T-helper 1 cell (primary cell): Measurements from ENCODE around the gene KCTD16.

Experiments
- DNase-seq, 5 donors: peaks; one replicate each; pipeline ENCODE4 v3.0.0-alpha.2; 2012 to 2020

KCTD16 gene

DNA sequence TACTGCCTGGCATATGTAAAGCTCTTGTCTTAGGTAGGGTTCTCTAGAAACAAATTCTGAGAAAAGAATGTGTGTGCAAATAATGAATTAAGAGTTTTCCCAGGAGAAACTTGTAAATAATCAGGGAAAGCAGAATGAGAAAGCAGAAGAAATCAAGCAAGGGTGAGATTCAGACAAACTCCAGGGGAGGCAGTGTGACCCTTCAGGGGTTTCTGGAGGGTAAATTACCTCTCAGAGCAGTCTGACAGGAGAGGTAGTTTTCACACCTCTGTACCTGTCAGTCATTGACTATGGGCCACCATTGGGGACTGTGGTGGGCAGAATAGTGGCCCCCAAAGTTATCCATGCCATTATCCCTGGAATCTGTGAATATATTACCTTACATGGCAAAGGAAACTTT lies 124.6 kb downstream of the KCTD16 start:
- DNase-seq: no peak

DNA sequence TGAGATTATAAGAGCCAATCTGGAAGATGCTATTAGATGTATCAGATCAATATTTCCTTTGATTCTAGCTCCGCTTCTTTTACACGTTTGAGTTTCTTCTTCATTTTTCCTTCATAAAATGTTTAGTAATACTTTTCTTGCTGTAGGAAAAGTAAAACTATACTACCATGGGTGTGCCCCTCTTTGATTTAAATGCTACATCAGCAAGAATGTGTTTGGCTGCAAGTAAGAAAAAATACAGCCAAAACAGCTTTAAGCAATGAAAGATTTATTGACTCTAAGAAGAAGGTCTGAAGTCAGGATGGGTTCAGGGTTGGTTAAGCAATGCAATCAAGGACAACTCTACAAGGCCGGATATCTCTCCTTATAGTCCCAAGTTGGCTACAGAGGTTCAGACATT lies 126.4 kb downstream of the KCTD16 start:
- DNase-seq: no peak

DNA sequence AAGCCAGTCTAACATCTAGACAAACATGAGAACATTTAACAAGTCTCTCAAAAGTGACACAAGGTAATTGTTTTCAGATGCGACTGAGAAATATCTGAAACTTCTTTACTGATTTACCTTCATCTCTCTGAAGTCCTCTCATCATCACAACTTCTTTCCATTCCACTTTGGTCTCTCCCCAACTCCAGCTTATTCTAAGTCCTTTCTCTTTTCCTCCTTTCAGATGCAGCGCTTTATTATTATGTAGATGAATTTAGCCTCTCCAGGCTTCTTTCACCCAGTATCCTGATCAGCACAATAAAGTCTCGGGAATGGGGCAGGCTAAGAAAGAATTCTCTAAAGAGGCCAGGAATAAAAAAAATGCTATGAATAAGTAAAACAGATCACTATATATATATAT lies 128.0 kb downstream of the KCTD16 start:
- no peak for DNase-seq

DNA sequence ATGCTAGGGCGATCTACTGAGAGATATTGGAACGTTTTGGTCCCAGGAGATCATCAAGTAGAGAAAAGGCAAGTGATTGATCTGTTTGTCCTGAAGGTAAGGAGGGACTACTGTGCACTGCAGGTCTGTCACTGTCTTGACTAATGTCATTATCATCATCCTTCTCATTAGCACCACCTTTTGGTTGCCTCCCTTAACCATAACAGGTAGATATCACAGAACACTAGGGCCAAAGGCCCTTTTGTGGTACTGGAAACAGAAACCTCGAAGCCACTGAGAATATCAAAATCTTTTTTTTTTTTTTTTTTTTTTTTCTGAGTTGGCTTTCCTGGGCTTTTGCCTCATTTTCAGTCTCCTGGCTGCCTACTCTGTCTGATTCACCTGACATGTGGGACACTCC lies 134.0 kb downstream of the KCTD16 start:
- DNase-seq: no peak

DNA sequence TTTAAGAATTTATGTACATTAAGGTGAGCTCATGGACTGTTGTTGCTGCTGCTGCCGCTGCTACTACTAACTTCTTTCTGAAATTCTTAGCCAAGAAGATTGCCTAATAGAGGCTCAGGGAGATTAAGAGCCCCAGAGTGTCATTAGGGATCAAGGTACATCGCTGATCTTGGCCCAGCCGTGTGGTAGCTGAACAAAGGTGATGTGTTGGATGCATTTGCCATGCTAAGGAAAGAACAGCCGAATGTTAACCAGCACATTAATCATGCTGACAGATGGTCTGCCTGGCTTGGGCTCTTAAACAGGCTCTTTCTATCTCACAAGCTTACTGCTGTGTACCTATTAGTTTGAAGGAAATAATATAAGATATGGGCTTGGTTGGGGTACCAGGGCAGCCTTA lies 137.1 kb downstream of the KCTD16 start:
- no peak for DNase-seq

DNA sequence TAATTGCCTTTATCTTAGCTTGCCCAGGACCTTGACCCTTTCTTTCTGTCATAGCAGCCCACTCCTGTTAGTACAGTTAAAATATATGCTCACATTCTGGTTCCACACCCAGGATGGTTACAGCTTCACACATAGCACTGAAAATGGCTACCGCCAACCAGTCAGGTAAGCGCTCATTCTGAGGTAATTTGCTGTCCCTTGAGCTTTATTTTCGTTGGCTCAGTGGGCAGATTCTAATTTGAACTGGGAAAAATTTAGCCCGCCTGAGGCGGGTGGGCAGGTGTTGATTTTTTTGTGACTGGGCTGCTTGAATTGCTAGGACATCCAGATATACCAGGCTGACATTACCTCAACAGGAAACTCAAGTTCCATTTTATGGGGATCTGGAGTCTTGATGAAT lies 137.5 kb downstream of the KCTD16 start:
- DNase-seq: no peak

DNA sequence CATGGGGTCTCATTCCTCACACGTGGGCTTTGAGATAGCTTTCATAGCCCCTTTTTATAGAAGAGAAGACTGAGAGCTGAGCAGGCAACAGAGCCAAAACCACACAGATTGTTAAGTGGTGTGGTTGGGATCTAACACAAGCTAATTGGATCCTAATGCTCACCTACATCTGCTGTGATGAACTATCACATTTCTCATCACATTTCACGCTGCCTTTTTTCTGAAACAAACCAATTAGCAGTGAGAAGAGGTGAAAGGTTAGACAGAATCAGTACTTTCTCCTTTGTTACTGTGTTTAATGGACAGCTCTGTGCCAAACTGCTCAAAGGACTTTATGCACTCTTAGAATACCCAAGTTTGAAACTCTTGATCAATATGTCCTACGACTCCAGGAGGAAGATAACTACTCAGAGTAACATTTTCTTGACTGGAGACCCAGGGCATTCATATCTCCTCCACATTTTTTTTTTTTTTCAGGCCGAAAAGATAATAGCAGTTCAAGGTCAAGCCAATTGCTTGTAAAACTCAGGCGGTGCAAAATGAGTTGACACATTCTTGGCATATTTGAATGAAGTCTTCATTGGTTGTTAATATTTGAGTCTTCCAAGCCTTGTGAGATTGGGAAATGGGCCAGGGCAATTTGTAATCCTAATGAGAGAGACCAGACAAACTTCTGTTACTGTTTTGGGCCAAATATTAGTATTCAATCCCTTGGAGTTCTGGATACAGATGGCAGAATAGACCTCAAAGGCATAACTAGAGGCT lies 138.4 kb downstream of the KCTD16 start:
- no peak for DNase-seq

DNA sequence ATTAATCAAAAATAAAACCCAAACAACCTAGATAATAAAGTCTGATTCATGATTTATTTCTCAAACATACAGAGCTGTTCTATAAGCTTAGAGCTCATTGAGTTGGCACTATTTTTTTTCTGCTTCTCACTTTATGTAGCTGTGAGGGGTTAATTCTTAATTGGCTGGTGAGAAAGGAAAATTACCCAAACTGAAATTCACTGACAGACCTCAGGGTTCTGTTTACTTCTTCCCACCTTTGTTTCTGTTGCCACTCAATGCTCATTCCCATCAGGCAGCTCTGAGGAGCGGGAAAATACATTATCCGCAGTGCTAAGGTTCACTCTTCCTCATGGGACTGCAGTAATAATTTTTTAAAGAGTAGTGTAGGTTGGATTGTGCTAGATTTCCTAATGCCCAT lies 139.9 kb downstream of the KCTD16 start:
- DNase-seq: no peak

DNA sequence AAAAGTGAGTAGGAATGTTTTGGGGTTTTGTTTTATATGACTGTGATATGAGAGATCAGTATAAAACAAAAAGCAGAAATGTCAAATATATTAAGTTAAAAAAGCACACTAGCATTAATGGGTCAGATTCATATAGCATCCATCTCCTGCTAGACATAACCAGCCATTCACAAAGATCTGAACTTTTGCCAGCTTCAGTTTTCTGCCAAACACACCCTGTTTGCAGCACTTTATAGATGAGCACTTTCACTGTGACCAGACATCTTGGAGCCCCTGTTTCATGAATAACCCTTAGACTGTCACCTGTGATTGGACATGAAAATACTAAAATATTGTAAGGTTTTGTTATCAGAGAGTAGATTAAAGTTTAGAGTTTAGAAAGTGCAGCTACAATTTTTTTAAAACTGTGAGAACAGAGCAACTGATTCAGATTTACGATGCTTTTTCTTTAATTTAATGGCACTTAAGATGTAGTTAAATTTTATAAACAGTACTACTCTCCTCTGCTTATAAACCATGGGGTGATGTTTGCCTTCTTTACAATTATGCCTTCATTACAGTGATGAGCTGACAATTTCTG lies 142.6 kb downstream of the KCTD16 start:
- no peak for DNase-seq

DNA sequence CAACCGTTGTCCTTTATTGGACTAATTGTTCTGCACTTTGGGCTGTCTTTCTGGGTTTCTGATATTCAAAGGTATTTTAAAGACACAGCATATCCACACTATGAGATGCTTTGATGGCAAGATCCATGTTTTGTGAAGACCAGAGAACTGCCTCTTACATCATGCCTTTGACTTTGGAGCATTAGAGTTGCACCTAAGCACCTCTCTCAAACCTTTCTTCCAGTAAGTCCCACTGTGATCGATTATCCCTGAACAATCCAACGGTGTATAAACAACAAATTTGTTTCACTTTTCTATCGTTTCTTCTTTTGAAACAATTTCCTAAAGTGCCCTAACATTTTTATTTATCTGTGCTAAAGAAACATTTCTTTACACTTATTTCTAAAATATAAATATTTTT lies 144.4 kb downstream of the KCTD16 start:
- no peak for DNase-seq

DNA sequence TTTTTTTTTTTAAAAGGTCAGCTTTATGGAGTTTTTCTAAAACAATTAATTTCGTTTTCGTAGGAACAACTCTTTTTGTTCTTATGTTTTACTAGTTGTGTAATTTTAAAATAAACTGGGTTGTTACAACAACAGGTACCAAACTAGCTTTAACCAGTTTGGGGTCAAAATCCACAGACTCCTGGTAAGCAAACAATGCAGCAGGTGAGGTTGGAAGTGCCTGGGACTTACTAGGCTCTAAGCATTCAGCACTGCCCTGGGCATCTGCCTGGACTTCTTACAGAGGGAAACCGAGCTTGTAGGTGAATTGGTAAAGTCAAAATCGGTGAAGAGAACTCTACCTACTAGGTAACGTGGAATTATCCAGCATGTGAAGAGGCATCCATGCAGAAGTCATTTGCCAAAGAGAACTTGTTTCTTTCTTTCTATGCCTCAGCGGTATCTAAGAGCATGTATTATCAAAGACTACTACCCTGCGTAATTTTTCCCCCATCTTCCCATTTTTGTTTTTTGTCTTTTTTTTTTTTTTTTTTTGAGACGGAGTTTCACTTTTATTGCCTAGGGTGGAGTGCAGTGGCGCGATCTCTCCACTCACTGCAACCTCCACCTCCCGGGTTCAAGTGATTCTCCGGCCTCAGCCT lies 145.4 kb downstream of the KCTD16 start:
- DNase-seq: no peak

DNA sequence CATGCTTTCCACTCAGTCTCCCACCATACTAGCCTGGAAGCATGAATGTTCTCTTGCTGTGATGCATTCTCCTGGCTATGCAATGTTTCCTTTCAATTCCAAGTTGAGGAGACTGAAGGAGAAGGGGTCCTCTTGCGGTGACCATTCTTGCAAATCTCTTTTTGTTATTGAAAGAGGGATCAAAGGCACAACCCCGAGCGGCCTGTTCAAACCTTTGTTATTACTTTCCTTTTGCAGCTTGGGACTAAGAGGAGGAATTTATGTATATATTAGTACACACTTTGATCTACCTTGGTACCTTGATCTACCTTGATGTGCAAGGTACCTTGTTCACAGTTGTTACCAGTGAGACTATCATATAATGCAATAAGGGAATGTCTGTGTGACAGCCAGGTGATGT lies 147.3 kb downstream of the KCTD16 start:
- DNase-seq: no peak

DNA sequence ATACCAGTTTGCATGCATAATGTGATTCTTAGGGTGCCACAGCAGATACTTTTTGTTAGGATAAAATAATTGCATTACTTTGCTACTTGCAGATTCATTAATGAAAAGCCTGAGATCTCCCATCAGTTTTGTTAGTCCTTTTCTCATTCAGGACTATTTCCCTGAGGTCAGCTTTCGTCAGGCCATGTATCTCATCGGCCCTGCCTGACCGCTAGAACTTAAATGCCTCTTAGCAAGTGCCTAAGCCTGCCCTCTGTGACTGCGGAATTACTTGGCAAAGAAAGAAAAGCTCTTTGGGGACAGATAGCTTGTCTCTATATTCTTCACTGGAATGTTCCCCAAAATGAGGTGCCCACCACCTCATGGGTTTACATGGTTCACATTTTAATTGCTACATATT lies 147.8 kb downstream of the KCTD16 start:
- DNase-seq: no peak

DNA sequence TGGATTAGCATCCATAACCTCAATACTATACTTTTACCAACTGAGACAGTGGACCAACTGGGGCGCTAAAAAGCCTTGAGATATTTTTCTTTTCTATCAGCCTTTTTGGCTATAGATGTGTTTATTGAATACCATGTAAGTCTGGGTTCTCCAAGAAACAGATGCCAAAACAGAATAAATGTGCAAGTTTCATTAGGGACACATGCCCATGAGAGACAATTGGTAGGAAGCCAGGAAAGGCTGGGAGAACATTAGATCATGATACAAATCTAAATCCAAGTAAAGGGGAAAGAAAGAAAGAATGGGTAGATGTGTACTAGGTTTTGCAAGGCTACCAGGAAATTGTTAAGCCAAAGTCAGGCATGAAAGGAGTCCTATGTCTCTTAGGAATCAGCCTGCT lies 152.5 kb downstream of the KCTD16 start:
- DNase-seq: no peak

DNA sequence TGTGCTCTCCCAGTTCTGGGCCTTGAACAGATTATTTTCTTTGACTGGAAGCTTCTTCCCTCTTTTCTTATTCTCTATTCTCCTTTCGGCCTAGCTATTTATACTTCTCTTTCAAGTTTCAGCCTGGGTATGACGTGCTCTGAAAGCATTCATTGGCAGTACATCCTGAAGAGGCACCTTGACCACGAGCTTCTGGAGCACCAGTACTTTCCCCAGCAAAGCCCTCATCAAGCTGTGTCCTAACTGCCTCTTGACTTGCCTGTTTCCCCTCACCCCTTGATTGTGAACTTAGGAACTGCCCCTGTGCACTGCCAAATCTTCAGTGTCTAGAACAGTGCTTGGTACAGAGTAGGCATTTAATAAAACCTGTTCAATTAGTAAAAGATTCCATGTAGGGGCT lies 154.9 kb downstream of the KCTD16 start:
- no peak for DNase-seq

DNA sequence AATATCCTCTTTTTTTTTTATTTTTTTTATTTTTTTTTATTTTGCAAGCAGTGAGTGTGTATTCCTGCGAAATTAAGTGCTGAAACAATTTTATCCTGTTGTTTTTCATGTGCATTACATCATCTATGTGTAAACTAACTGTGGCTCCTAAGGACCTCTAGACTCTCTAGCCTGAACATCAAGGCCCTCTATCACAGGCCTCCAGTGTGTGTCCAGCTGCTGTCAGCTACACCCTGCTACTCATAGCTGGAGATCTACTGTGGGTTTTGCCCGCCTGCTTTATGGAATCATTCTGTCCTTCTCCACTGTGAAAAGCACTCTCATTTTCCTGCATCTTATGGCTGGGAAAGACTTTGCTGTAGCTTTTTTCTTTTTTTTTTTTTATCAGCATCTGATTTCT lies 157.8 kb downstream of the KCTD16 start:
- no peak for DNase-seq

DNA sequence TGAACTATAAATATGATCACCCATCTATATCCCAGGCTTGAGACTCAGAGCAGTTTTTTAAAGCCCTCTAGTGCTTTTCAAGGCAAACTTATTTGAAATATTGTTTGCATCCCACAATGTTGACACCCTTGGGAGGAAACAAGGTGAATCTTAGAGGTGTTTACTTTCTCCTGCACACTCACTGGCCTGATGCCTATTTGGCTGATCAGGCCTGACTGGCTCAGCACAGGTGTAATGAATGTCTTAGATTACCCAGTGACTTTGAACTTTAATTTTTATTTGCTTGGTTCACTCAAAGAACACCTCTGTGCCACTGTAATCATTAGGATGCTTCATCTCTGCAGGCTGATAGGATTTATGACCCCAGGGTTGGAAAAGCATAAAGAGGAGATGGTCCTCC lies 158.3 kb downstream of the KCTD16 start:
- DNase-seq: no peak

DNA sequence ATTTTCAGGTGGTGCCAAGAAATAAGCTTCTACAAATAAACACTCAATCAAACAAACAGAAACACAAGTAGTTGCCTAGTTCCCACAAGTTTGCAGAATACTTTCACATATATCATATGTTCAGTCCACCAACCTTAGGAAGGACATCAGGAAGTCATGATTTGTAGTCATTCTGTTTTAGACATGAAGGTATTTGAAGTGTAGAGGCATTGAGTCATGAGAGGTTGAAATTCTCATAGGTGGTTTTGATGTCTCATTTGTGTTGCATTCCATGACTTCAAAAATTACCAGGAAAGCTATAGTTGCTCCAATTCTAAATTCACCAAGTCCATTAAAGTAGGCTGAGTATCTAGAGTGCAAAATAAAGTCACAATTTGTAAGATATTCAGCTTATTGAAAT lies 159.0 kb downstream of the KCTD16 start:
- DNase-seq: no peak

DNA sequence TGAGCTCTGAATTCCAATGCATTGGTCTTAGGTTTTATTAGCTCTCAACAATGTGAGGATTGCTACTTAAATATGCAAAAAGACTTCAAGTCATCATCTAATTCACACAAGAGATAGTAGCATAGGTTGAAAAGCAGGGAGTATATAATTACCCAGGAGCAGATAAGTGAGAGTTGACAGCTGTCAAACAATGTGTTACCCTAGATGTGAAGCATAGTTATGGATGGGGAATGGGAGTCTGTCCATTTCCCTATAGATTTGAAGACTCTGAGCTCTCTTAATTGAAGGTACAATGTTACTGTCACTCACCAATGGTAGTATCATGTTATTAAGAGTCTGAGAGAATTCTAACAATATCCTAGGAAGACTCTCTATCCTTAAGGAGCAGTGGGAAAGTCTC lies 160.7 kb downstream of the KCTD16 start:
- DNase-seq: no peak

DNA sequence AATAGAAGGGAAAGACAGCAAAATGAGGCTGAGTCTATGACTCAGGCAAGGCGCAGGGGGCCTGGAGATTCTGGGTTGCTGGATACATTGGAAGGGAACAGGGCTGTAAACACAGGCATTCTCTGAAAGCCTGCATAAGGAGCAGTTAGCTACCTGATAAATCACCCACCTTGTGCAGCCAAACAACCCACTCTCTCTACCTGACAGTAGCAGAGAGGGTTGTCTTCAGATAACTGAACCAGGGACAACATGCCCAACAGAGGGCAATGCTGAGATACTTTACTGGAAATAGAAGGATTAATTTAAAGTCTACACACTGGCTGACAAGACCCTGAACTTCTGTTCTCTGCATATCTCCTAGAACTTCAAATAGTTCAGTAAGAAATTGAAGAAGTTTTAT lies 161.6 kb downstream of the KCTD16 start:
- DNase-seq: no peak

DNA sequence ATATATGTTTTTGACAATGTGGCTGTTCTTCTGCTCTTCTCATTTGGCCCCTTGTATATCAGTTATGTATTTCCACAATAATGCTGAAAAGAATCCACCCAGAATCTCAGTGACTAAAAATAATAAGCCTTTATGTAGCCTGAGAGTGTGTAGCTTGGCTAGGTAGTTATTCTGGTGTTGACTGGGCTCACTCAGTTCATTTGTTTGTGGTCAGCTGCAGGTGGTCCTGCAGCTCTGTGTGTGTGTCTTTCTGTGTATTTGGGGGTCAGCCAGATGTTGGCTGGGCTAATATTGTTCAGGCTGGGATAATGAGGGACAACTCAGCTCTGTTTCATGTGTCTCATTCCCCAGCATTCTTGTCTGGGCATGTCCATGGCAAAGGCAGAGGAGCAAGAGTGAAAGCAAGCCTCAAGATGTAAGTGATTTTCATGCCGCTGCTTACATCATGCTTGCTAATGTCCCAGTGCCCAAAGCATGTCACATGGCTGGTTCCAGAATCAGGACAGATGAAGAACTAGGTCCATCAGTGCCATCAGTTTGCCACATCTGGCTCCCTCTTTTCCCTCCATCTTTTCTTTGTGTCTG lies 162.8 kb downstream of the KCTD16 start:
- no peak for DNase-seq

DNA sequence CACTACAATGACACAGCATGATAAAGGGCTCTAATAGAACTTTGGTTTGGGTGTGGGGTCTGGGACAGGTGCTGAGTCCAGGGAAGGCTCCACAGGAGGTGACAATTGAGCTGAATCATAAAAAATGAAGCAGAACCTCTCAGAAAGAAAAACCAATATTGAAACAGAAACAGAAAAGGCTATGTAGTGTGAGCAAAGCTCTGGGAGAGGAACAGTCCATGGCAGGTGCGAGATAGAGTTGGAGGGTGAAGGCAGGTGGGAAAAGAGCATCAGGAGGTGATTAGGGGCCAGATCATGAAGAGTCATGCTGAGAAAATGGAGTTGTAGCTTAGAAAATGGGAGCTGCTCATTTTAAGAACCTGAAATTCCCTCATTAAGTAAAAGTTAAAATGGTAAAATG lies 164.9 kb downstream of the KCTD16 start:
- DNase-seq: no peak

DNA sequence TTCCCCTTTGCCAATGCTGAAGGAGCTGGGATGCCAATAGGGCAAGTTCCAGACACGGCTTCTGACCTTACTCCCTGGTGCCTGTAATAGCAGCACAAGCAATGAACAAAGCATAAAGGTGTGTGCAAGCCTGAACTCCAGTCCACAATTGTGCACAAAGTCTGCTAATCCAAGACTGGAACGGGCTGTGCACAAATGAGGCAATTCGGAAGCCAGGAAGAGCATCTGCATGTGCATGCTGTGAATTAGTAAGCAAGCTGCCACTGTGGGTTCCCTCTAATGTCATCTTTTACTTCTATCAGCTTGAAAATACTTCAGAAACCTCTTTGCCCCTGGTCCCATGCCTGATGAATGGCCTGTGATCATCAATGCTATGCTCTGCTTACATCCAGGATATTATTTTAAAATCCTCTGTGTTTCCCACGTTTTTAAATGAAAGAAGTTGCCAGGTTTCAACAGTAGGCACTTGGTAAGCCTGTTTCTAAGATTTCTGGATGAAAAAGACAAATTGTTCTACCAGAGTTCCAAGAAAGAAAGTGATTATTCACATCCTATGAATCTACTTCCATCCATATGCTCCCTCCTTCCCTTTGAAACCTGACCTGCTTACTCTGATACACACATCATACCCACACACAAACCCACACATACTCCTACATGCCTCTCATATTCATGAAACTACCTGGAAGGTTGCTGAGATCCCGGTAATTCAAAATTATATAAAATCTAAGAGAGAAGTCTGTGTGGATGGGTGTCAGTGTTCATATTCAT lies 165.7 kb downstream of the KCTD16 start:
- no peak for DNase-seq
